GM12891 (cell line): Measurements from ENCODE around the gene ACSL4.
"Not testable (repeated sequence)": the region's sequence is repeated elsewhere in the genome, so short reads cannot be mapped to it uniquely, and the experiment has no call there.

Source experiments
- POLR2A ChIP-seq: IDR thresholded peaks from 2 replicates; pipeline ENCODE4 v1.6.1; 2011; ENCODE audit warnings: low read depth, low read length, control low read depth
- POLR2AphosphoS5 ChIP-seq: IDR thresholded peaks from 2 replicates; pipeline ENCODE4 v1.6.1; 2011; ENCODE audit warnings: low read depth, low read length, control low read depth
- POU2F2 ChIP-seq: IDR thresholded peaks from 2 replicates; pipeline ENCODE4 v1.6.1; 2011; ENCODE audit warnings: low read depth, mild to moderate bottlenecking, control low read depth, low read length, moderate library complexity
- SPI1 ChIP-seq: IDR thresholded peaks from 2 replicates; pipeline ENCODE4 v1.6.1; 2011; ENCODE audit warnings: low read depth, low read length, control low read depth
- TAF1 ChIP-seq: IDR thresholded peaks from 2 replicates; pipeline ENCODE4 v1.6.1; 2011; ENCODE audit warnings: low read depth, low read length, control low read depth

GRCh38 chrX:109740896-109741295, 7.8 kb upstream of the ACSL4 start:
- TF ChIP-seq TAF1, POLR2A, SPI1, POLR2AphosphoS5, POU2F2: not testable (repeated sequence)
